NCI-H82 treated with DMSO at 0.1 percent for 48 hours (cell line): ENCODE results near the gene ACOT9.
"Not testable (repeated sequence)": the region's sequence is repeated elsewhere in the genome, so short reads cannot be mapped to it uniquely, and the experiment has no call there.

Source experiments
- DNase-seq: peaks from one replicate; lab custom pipeline; 2025; ENCODE audit not compliant: unreplicated experiment; lab: John Stamatoyannopoulos, UW

The ACOT9 gene

GRCh38 chrX:23742697-23743622, at the start of gene ACOT9:
Gene ACOT9, minus strand, starts transcription at chrX:23743276. Its CDS starts 132 bp downstream, at chrX:23743144.
- DNase-seq, result peak; percentile 92

GRCh38 chrX:23790155-23790497, 47.0 kb upstream of the ACOT9 start:
- DNase-seq, result no peak

GRCh38 chrX:23789386-23790154, 46.5 kb upstream of the ACOT9 start:
- DNase-seq, result no peak

- no peak for DNase-seq
Observed at GRCh38 chrX:23788946-23789345, 45.9 kb upstream of the ACOT9 start.

- no peak for DNase-seq
Observed at GRCh38 chrX:23788521-23788920, 45.4 kb upstream of the ACOT9 start.

GRCh38 chrX:23787745-23788118, 44.7 kb upstream of the ACOT9 start:
- DNase-seq, result no peak

- DNase-seq, result no peak
Observed at GRCh38 chrX:23786268-23786815, 43.3 kb upstream of the ACOT9 start.

- no peak for DNase-seq
Observed at GRCh38 chrX:23785580-23785979, 42.5 kb upstream of the ACOT9 start.

- DNase-seq, result no peak
Observed at GRCh38 chrX:23784470-23785331, 41.6 kb upstream of the ACOT9 start.

- no peak for DNase-seq
Observed at GRCh38 chrX:23783589-23784469, 40.8 kb upstream of the ACOT9 start.

GRCh38 chrX:23782863-23783588, 40.0 kb upstream of the ACOT9 start, which contains the start of gene SAT1:
Gene SAT1, plus strand, starts transcription at chrX:23783173. Its CDS starts 179 bp downstream, at chrX:23783352.
- DNase-seq, result peak; percentile 80

- no peak for DNase-seq
Observed at GRCh38 chrX:23782455-23782854, 39.4 kb upstream of the ACOT9 start.

GRCh38 chrX:23779025-23779424, 35.9 kb upstream of the ACOT9 start:
- no peak for DNase-seq

- DNase-seq, result no peak
Observed at GRCh38 chrX:23776363-23776762, 33.3 kb upstream of the ACOT9 start.

- no peak for DNase-seq
Observed at GRCh38 chrX:23773601-23774175, 30.6 kb upstream of the ACOT9 start.

- not testable (repeated sequence) for DNase-seq
Observed at GRCh38 chrX:23771086-23771485, 28.0 kb upstream of the ACOT9 start.

GRCh38 chrX:23770142-23770541, 27.1 kb upstream of the ACOT9 start:
- no peak for DNase-seq

GRCh38 chrX:23766650-23767551, 23.8 kb upstream of the ACOT9 start:
- DNase-seq, result no peak
